ENCODE results near the gene MEF2D. TPM values are rescaled to one million over a fixed set of nuclear protein-coding genes. Genes with fewer than 3 reads are reported as not detected.

MEF2D gene
- total RNA-seq, 2 experiments from 2014 or later, result 28.8 to 32.8 TPM

GRCh38 chr1:156416993-156417392 is 83.6 kb downstream of the MEF2D start:
- intact Hi-C loops (cut with micrococcal nuclease), result no loop called here

GRCh38 chr1:156414461-156415064 is 86.0 kb downstream of the MEF2D start:
- intact Hi-C loops (cut with micrococcal nuclease), result no loop called here
- Mint-ChIP-seq H3K4me1 (ENCODE audit: low read depth) (peaks cover under 1% of the 10 kb centered on the region), H3K27ac (no peak overlapping the region), H3K9me3 (no peaks in the 10 kb centered on the region), H3K36me3 (ENCODE audit: low read depth) (no peaks in the 10 kb centered on the region), H3K27me3 (ENCODE audit: low read depth) (peaks cover 50% of the 10 kb centered on the region), H3K4me3 (no peak overlapping the region)
- peak; percentile 39 for DNase-seq
- CTCF ChIA-PET, result interaction anchor here (0.9 to 1.4 kb wide), 3 partner anchors 9 to 29 kb away, joined by 3 to 4 read pairs (median 4); no protein-coding TSS in a partner anchor

More at GRCh38 chr1:156416993-156417392, 83.6 kb downstream of the MEF2D start:
- no peaks in the 10 kb centered on the region for H3K9me3 Mint-ChIP-seq
- no peak for DNase-seq
- H3K27ac Mint-ChIP-seq, result no peak overlapping the region
- H3K4me1 Mint-ChIP-seq (ENCODE audit: low read depth), result peaks cover 18% of the 10 kb centered on the region
- CTCF ChIA-PET, result interaction anchor here (0.9 to 1.5 kb wide), 3 partner anchors 27 to 31 kb away, joined by 4 to 10 read pairs (median 8); no protein-coding TSS in a partner anchor
- H3K27me3 Mint-ChIP-seq (ENCODE audit: low read depth), result peaks cover 66% of the 10 kb centered on the region
- no peaks in the 10 kb centered on the region for H3K36me3 Mint-ChIP-seq (ENCODE audit: low read depth)
- H3K4me3 Mint-ChIP-seq, result no peak overlapping the region

Small RNAs within 50 kb of the gene (microRNA-seq; reads per million reads assigned to microRNA genes)
- gene MIR9-1 (ENCODE audit: borderline microRNAs expressed, borderline replicate concordance), result not detected

Other genes starting within 250 kb of the MEF2D start
- gene SMG5, start 217.9 kb downstream of the MEF2D start, total RNA-seq, result 10 to 100 TPM; 77.1 to 83.4 TPM
- 1 to 10 TPM; 9.1 to 9.5 TPM for gene TMEM79, start 216.4 kb downstream of the MEF2D start, total RNA-seq
- 10 to 100 TPM in 1 of 2 experiments, 1 to 10 TPM in 1; 10.0 to 10.1 TPM for gene GLMP, start 205.1 kb downstream of the MEF2D start, total RNA-seq
- gene VHLL, start 201.5 kb downstream of the MEF2D start, total RNA-seq, result not detected
- gene CCT3, start 162.5 kb downstream of the MEF2D start, total RNA-seq, result 100 to 1,000 TPM; 332 to 349 TPM
- gene TSACC, start 162.2 kb downstream of the MEF2D start, total RNA-seq, result under 1 TPM in 1 of 2 experiments, not detected in 1; 0.57 TPM
- not detected for gene RHBG, start 131.6 kb downstream of the MEF2D start, total RNA-seq
- gene IQGAP3, start 71.8 kb upstream of the MEF2D start, total RNA-seq, result 10 to 100 TPM in 1 of 2 experiments, 1 to 10 TPM in 1; 9.4 to 10.6 TPM
- 1 to 10 TPM; 3.1 to 3.9 TPM for gene TTC24, start 78.9 kb upstream of the MEF2D start, total RNA-seq
- gene NAXE, start 91.0 kb upstream of the MEF2D start, total RNA-seq, result 10 to 100 TPM; 77.4 to 84.6 TPM
- 10 to 100 TPM; 37.5 to 38.3 TPM for gene GPATCH4, start 100.7 kb upstream of the MEF2D start, total RNA-seq
- gene HAPLN2, start 118.6 kb upstream of the MEF2D start, total RNA-seq, result under 1 TPM; 0.40 to 0.55 TPM
- gene BCAN, start 141.3 kb upstream of the MEF2D start, total RNA-seq, result not detected
- gene NES, start 176.6 kb upstream of the MEF2D start, total RNA-seq, result not detected
- gene CRABP2, start 204.8 kb upstream of the MEF2D start, total RNA-seq, result under 1 TPM; 0.45 to 0.72 TPM
- 10 to 100 TPM; 35.3 to 35.5 TPM for gene METTL25B, start 227.7 kb upstream of the MEF2D start, total RNA-seq
- gene ISG20L2, start 228.0 kb upstream of the MEF2D start, total RNA-seq, result 10 to 100 TPM; 24.8 to 28.7 TPM
- 100 to 1,000 TPM in 1 of 2 experiments, 10 to 100 TPM in 1; 91.1 to 114 TPM for gene MRPL24, start 240.3 kb upstream of the MEF2D start, total RNA-seq

All from activated naive CD4-positive, alpha-beta T cell treated with anti-CD3 and anti-CD28 coated beads for 36 hours (primary cell).